Measurements from ENCODE around the gene KYNU. TPM values are rescaled to one million over a fixed set of nuclear protein-coding genes. Genes with fewer than 3 reads are reported as not detected.

KYNU gene
- total RNA-seq, 1 experiment from 2014 or later: 55.7 TPM

- no peaks in the 10 kb centered on the region for H4K20me1 ChIP-seq (ENCODE audit: insufficient read depth)
- no peak overlapping the region for H3K4me3 ChIP-seq
- no peak overlapping the region for H3K27ac ChIP-seq
- no peak for DNase-seq
- intact Hi-C loops (cut with micrococcal nuclease; ENCODE audit: unreplicated experiment): no loop called here
- ChIA-PET CTCF (no interaction called here), POLR2A (ENCODE audit: unreplicated experiment) (no interaction called here)
- TF ChIP-seq EZH2 (IDR thresholded peaks at IDR 0.05; ENCODE audit: low read depth) (no peak), CTCF (conservative IDR thresholded peaks at IDR 0.05) (no peak)
- no peaks in the 10 kb centered on the region for H3K9me3 ChIP-seq (ENCODE audit: insufficient read depth, low read depth)
- H3F3A ChIP-seq (ENCODE audit: insufficient read depth, low read depth): no peaks in the 10 kb centered on the region
- H3K4me1 ChIP-seq (replicated peaks; ENCODE audit: insufficient read depth): peaks cover 6% of the 10 kb centered on the region; the same call in 1 of the 2 replicates
- no TSS peak for BruUV-seq (replicated peaks)
- H3K36me3 ChIP-seq (ENCODE audit: low read depth): no peaks in the 10 kb centered on the region
- H3K27me3 ChIP-seq (ENCODE audit: insufficient read depth, low read depth): no peaks in the 10 kb centered on the region
- H3K79me2 ChIP-seq (ENCODE audit: low read depth): no peaks in the 10 kb centered on the region
- H3K9me2 ChIP-seq (ENCODE audit: insufficient read depth): no peaks in the 10 kb centered on the region
- H3K4me2 ChIP-seq: no peak overlapping the region
- no peak overlapping the region for H2AFZ ChIP-seq
Observed at GRCh38 chr2:143068094-143068493, 190.6 kb downstream of the KYNU start.

- intact Hi-C loops (cut with micrococcal nuclease; ENCODE audit: unreplicated experiment): no loop called here
- Histone ChIP-seq H3K4me1 (replicated peaks; ENCODE audit: insufficient read depth) (peaks cover 6% of the 10 kb centered on the region; the same call in 1 of the 2 replicates), H3K27ac (no peak overlapping the region), H3K36me3 (ENCODE audit: low read depth) (no peaks in the 10 kb centered on the region), H2AFZ (no peak overlapping the region), H3K27me3 (ENCODE audit: insufficient read depth, low read depth) (no peaks in the 10 kb centered on the region), H3K4me2 (no peak overlapping the region), H3K4me3 (no peak overlapping the region), H4K20me1 (ENCODE audit: insufficient read depth) (no peaks in the 10 kb centered on the region), H3K9me3 (ENCODE audit: insufficient read depth, low read depth) (no peaks in the 10 kb centered on the region), H3K79me2 (ENCODE audit: low read depth) (no peaks in the 10 kb centered on the region), H3F3A (ENCODE audit: insufficient read depth, low read depth) (no peaks in the 10 kb centered on the region), H3K9me2 (ENCODE audit: insufficient read depth) (no peaks in the 10 kb centered on the region)
- DNase-seq: no peak
- ChIA-PET POLR2A (ENCODE audit: unreplicated experiment) (no interaction called here), CTCF (no interaction called here)
- no TSS peak for BruUV-seq (replicated peaks)
- no peak for TF ChIP-seq CTCF (conservative IDR thresholded peaks at IDR 0.05)
- TF ChIP-seq EZH2 (IDR thresholded peaks at IDR 0.05; ENCODE audit: low read depth): no peak
Observed at GRCh38 chr2:143068509-143068908, 191.0 kb downstream of the KYNU start.

- Histone ChIP-seq H3K27ac (no peak overlapping the region), H3F3A (ENCODE audit: insufficient read depth, low read depth) (no peaks in the 10 kb centered on the region)
- CTCF ChIA-PET: interaction anchor here (0.6 kb wide), 1 partner anchor 325 kb away, joined by 3 read pairs; no protein-coding TSS in a partner anchor
Observed at GRCh38 chr2:143070704-143071103, 193.2 kb downstream of the KYNU start.

More at GRCh38 chr2:143070704-143071103, 193.2 kb downstream of the KYNU start:
- BruUV-seq (replicated peaks): no TSS peak
- no peaks in the 10 kb centered on the region for H3K27me3 ChIP-seq (ENCODE audit: insufficient read depth, low read depth)
- H3K9me3 ChIP-seq (ENCODE audit: insufficient read depth, low read depth): no peaks in the 10 kb centered on the region; the same call in 1 of the 2 replicates
- H3K4me2 ChIP-seq: no peak overlapping the region
- no peaks in the 10 kb centered on the region for H4K20me1 ChIP-seq (ENCODE audit: insufficient read depth)
- DNase-seq: no peak
- H3K9me2 ChIP-seq (ENCODE audit: insufficient read depth): no peaks in the 10 kb centered on the region
- intact Hi-C loops (cut with micrococcal nuclease; ENCODE audit: unreplicated experiment): no loop called here
- no peaks in the 10 kb centered on the region for H3K36me3 ChIP-seq (ENCODE audit: low read depth)
- H3K79me2 ChIP-seq (ENCODE audit: low read depth): no peaks in the 10 kb centered on the region
- TF ChIP-seq EZH2 (IDR thresholded peaks at IDR 0.05; ENCODE audit: low read depth) (no peak), CTCF (conservative IDR thresholded peaks at IDR 0.05) (no peak)
- no peak overlapping the region for H3K4me3 ChIP-seq
- H2AFZ ChIP-seq: 0 out of 2 replicates have a peak overlapping the region, but pooled peaks have one; percentile 10
- H3K4me1 ChIP-seq (replicated peaks; ENCODE audit: insufficient read depth): peaks cover 6% of the 10 kb centered on the region; the same call in 1 of the 2 replicates
- POLR2A ChIA-PET (ENCODE audit: unreplicated experiment): no interaction called here

All from PC-9 (cell line).